NOMO-1 (cell line): Measurements from ENCODE around the gene EIF3F.

Source experiments
- DNase-seq, 2 experiments: peaks; one replicate each; lab custom pipeline; 2025; ENCODE audit not compliant: unreplicated experiment in 2 of 2; lab: John Stamatoyannopoulos, UW

Gene EIF3F

GRCh38 chr11:8019314-8020243 is 32.4 kb downstream of the EIF3F start:
- DNase-seq = no peak

GRCh38 chr11:8020244-8020597 is 33.1 kb downstream of the EIF3F start:
- no peak for DNase-seq

GRCh38 chr11:8021920-8022319 is 34.8 kb downstream of the EIF3F start:
- DNase-seq = no peak

- DNase-seq = no peak
Measured at GRCh38 chr11:8022876-8023275, 35.7 kb downstream of the EIF3F start.

GRCh38 chr11:8023831-8024555 is 36.9 kb downstream of the EIF3F start:
- DNase-seq = no peak

GRCh38 chr11:8025123-8025522 is 38.0 kb downstream of the EIF3F start:
- no peak for DNase-seq

- DNase-seq = no peak
Measured at GRCh38 chr11:8025816-8026215, 38.7 kb downstream of the EIF3F start.

- DNase-seq = no peak
Measured at GRCh38 chr11:8026982-8027381, 39.8 kb downstream of the EIF3F start.

GRCh38 chr11:8028766-8029165 is 41.6 kb downstream of the EIF3F start:
- DNase-seq = no peak

- no peak for DNase-seq
Measured at GRCh38 chr11:8030526-8031247, 43.5 kb downstream of the EIF3F start.

- no peak for DNase-seq
Measured at GRCh38 chr11:8031248-8032115, 44.3 kb downstream of the EIF3F start.

GRCh38 chr11:8032122-8032521 is 45.0 kb downstream of the EIF3F start:
- DNase-seq = no peak

GRCh38 chr11:8032576-8033304 is 45.6 kb downstream of the EIF3F start:
- no peak for DNase-seq

- DNase-seq = peak; percentile 48 to 73
Measured at GRCh38 chr11:8033305-8034105, 46.4 kb downstream of the EIF3F start.

GRCh38 chr11:8034106-8034585 is 47.0 kb downstream of the EIF3F start:
- no peak for DNase-seq

GRCh38 chr11:8034604-8035190 is 47.6 kb downstream of the EIF3F start:
- DNase-seq = no peak

GRCh38 chr11:8035200-8035855 is 48.2 kb downstream of the EIF3F start:
- no peak for DNase-seq
